Chondrocyte (in vitro differentiated cells): ENCODE data around the gene KCNH8. TPM values are rescaled to one million over a fixed set of nuclear protein-coding genes. Genes with fewer than 3 reads are reported as not detected.

Experiments used
- DNase-seq: peaks from one replicate; pipeline ENCODE4 v3.0.0; 2021; ENCODE audit warnings: mixed read lengths, low spot score
- H3K27ac Mint-ChIP-seq: one replicate; pipeline ENCODE4 v1.8.0; 2021; ENCODE audit warnings: mild to moderate bottlenecking, moderate library complexity, mixed read lengths; ENCODE audit not compliant: unreplicated experiment
- H3K27me3 Mint-ChIP-seq: 2 replicates; pipeline ENCODE4 v1.8.0; 2021; ENCODE audit warnings: low read depth, mixed read lengths
- H3K36me3 Mint-ChIP-seq: 2 replicates; pipeline ENCODE4 v1.8.0; 2021; ENCODE audit warnings: low read depth, mixed read lengths
- H3K4me1 Mint-ChIP-seq: 2 replicates; pipeline ENCODE4 v1.8.0; 2021; ENCODE audit warnings: low read depth, mild to moderate bottlenecking, mixed read lengths
- H3K4me3 Mint-ChIP-seq: one replicate; pipeline ENCODE4 v1.8.0; 2021; ENCODE audit warnings: mild to moderate bottlenecking, moderate library complexity, mixed read lengths; ENCODE audit not compliant: unreplicated experiment
- H3K9me3 Mint-ChIP-seq: 2 replicates; pipeline ENCODE4 v1.8.0; 2021; ENCODE audit warnings: low read depth, mixed read lengths
- CTCF ChIP-seq: fragments of 200-600 bp; sonication (generic); IDR thresholded peaks from 2 replicates; pipeline ENCODE4 v1.5.0; 2021; ENCODE audit warnings: antibody characterized with exemption, mild to moderate bottlenecking, moderate library complexity
- total RNA-seq: library from RNA; stranded (reverse); gene quantifications from 3 replicates; pipeline ENCODE4 v1.2.1, GENCODE V29; 2021

The KCNH8 gene
- total RNA-seq, 1 donor from 2014 or later: not detected

GRCh38 chr3:19215427-19215826 lies 67.1 kb downstream of the KCNH8 start:
- Mint-ChIP-seq H3K27ac (no peak overlapping the region), H3K27me3 (no peaks in the 10 kb centered on the region), H3K4me3 (no peak overlapping the region), H3K36me3 (no peaks in the 10 kb centered on the region), H3K9me3 (no peaks in the 10 kb centered on the region), H3K4me1 (no peaks in the 10 kb centered on the region)
- no peak for TF ChIP-seq CTCF
- no peak for DNase-seq

GRCh38 chr3:19216669-19217337 lies 68.5 kb downstream of the KCNH8 start:
- DNase-seq: no peak
- H3K4me3 Mint-ChIP-seq: no peak overlapping the region
- no peak for TF ChIP-seq CTCF
- no peaks in the 10 kb centered on the region for H3K27me3 Mint-ChIP-seq
- H3K9me3 Mint-ChIP-seq: no peaks in the 10 kb centered on the region
- no peaks in the 10 kb centered on the region for H3K36me3 Mint-ChIP-seq
- no peak overlapping the region for H3K27ac Mint-ChIP-seq
- no peaks in the 10 kb centered on the region for H3K4me1 Mint-ChIP-seq

GRCh38 chr3:19220311-19220710 lies 72.0 kb downstream of the KCNH8 start:
- Mint-ChIP-seq H3K36me3 (no peaks in the 10 kb centered on the region), H3K4me3 (no peak overlapping the region), H3K27me3 (no peaks in the 10 kb centered on the region), H3K27ac (no peak overlapping the region), H3K4me1 (no peaks in the 10 kb centered on the region), H3K9me3 (no peaks in the 10 kb centered on the region)
- DNase-seq: no peak
- no peak for TF ChIP-seq CTCF

GRCh38 chr3:19221081-19221480 lies 72.8 kb downstream of the KCNH8 start:
- Mint-ChIP-seq H3K27me3 (no peaks in the 10 kb centered on the region), H3K4me3 (no peak overlapping the region), H3K4me1 (no peaks in the 10 kb centered on the region), H3K9me3 (no peaks in the 10 kb centered on the region), H3K27ac (no peak overlapping the region), H3K36me3 (no peaks in the 10 kb centered on the region)
- no peak for TF ChIP-seq CTCF
- no peak for DNase-seq

GRCh38 chr3:19226479-19226878 lies 78.2 kb downstream of the KCNH8 start:
- no peak for DNase-seq
- H3K4me1 Mint-ChIP-seq: no peaks in the 10 kb centered on the region
- no peaks in the 10 kb centered on the region for H3K9me3 Mint-ChIP-seq
- peaks cover 3% of the 10 kb centered on the region for H3K27me3 Mint-ChIP-seq
- H3K4me3 Mint-ChIP-seq: no peak overlapping the region
- no peak overlapping the region for H3K27ac Mint-ChIP-seq
- TF ChIP-seq CTCF: no peak
- no peaks in the 10 kb centered on the region for H3K36me3 Mint-ChIP-seq
